Measurements from ENCODE around the gene MAGEF1.

Gene MAGEF1

GRCh38 chr3:184679056-184679816 lies 32.6 kb downstream of the MAGEF1 start:
- H3K36me3 Mint-ChIP-seq (ENCODE audit: low read depth), result no peaks in the 10 kb centered on the region
- no peak overlapping the region for H3K4me3 Mint-ChIP-seq
- no peak overlapping the region for H3K27ac Mint-ChIP-seq
- H3K9me3 Mint-ChIP-seq, result no peaks in the 10 kb centered on the region
- peaks cover 5% of the 10 kb centered on the region for H3K4me1 Mint-ChIP-seq (ENCODE audit: low read depth)
- peaks cover 9% of the 10 kb centered on the region for H3K27me3 Mint-ChIP-seq

GRCh38 chr3:184678317-184679055 lies 33.4 kb downstream of the MAGEF1 start:
- Mint-ChIP-seq H3K9me3 (no peaks in the 10 kb centered on the region), H3K4me3 (no peak overlapping the region), H3K27ac (no peak overlapping the region), H3K36me3 (ENCODE audit: low read depth) (no peaks in the 10 kb centered on the region), H3K27me3 (peaks cover 9% of the 10 kb centered on the region), H3K4me1 (ENCODE audit: low read depth) (peaks cover 5% of the 10 kb centered on the region)

- no peak overlapping the region for H3K27ac Mint-ChIP-seq
Observed at GRCh38 chr3:184677344-184678316, 34.2 kb downstream of the MAGEF1 start.

GRCh38 chr3:184676927-184677326 lies 34.9 kb downstream of the MAGEF1 start:
- no peaks in the 10 kb centered on the region for H3K9me3 Mint-ChIP-seq
- no peaks in the 10 kb centered on the region for H3K36me3 Mint-ChIP-seq (ENCODE audit: low read depth)
- peaks cover 9% of the 10 kb centered on the region for H3K27me3 Mint-ChIP-seq
- H3K27ac Mint-ChIP-seq, result no peak overlapping the region
- H3K4me3 Mint-ChIP-seq, result no peak overlapping the region
- H3K4me1 Mint-ChIP-seq (ENCODE audit: low read depth), result peaks cover 5% of the 10 kb centered on the region

More at GRCh38 chr3:184677344-184678316, 34.2 kb downstream of the MAGEF1 start:
- H3K4me1 Mint-ChIP-seq (ENCODE audit: low read depth), result peaks cover 5% of the 10 kb centered on the region
- no peak overlapping the region for H3K4me3 Mint-ChIP-seq
- peaks cover 9% of the 10 kb centered on the region for H3K27me3 Mint-ChIP-seq
- H3K9me3 Mint-ChIP-seq, result no peaks in the 10 kb centered on the region
- no peaks in the 10 kb centered on the region for H3K36me3 Mint-ChIP-seq (ENCODE audit: low read depth)

- Mint-ChIP-seq H3K9me3 (no peaks in the 10 kb centered on the region), H3K27me3 (peaks cover 9% of the 10 kb centered on the region), H3K27ac (no peak overlapping the region), H3K36me3 (ENCODE audit: low read depth) (no peaks in the 10 kb centered on the region), H3K4me3 (no peak overlapping the region), H3K4me1 (ENCODE audit: low read depth) (peaks cover 5% of the 10 kb centered on the region)
Observed at GRCh38 chr3:184674626-184675025, 37.2 kb downstream of the MAGEF1 start.

- peaks cover 5% of the 10 kb centered on the region for H3K4me1 Mint-ChIP-seq (ENCODE audit: low read depth)
- peaks cover 9% of the 10 kb centered on the region for H3K27me3 Mint-ChIP-seq
- H3K4me3 Mint-ChIP-seq, result no peak overlapping the region
- no peaks in the 10 kb centered on the region for H3K9me3 Mint-ChIP-seq
- H3K27ac Mint-ChIP-seq, result no peak overlapping the region
- H3K36me3 Mint-ChIP-seq (ENCODE audit: low read depth), result no peaks in the 10 kb centered on the region
Observed at GRCh38 chr3:184672977-184673870, 38.6 kb downstream of the MAGEF1 start.

- Mint-ChIP-seq H3K27me3 (peaks cover 9% of the 10 kb centered on the region), H3K27ac (no peak overlapping the region), H3K36me3 (ENCODE audit: low read depth) (no peaks in the 10 kb centered on the region), H3K4me3 (no peak overlapping the region), H3K9me3 (no peaks in the 10 kb centered on the region), H3K4me1 (ENCODE audit: low read depth) (peaks cover 5% of the 10 kb centered on the region)
Observed at GRCh38 chr3:184672335-184672734, 39.5 kb downstream of the MAGEF1 start.

- Mint-ChIP-seq H3K9me3 (no peaks in the 10 kb centered on the region), H3K27me3 (peaks cover 6% of the 10 kb centered on the region), H3K36me3 (ENCODE audit: low read depth) (no peaks in the 10 kb centered on the region), H3K4me1 (ENCODE audit: low read depth) (no peaks in the 10 kb centered on the region), H3K4me3 (no peak overlapping the region), H3K27ac (no peak overlapping the region)
Observed at GRCh38 chr3:184670091-184670602, 41.7 kb downstream of the MAGEF1 start.

GRCh38 chr3:184669578-184669977 lies 42.3 kb downstream of the MAGEF1 start:
- Mint-ChIP-seq H3K4me1 (ENCODE audit: low read depth) (no peaks in the 10 kb centered on the region), H3K36me3 (ENCODE audit: low read depth) (no peaks in the 10 kb centered on the region), H3K4me3 (no peak overlapping the region), H3K27me3 (peaks cover 6% of the 10 kb centered on the region), H3K27ac (no peak overlapping the region), H3K9me3 (no peaks in the 10 kb centered on the region)

- Mint-ChIP-seq H3K27me3 (peaks cover 6% of the 10 kb centered on the region), H3K27ac (no peak overlapping the region), H3K4me1 (ENCODE audit: low read depth) (no peaks in the 10 kb centered on the region), H3K9me3 (no peaks in the 10 kb centered on the region), H3K4me3 (no peak overlapping the region), H3K36me3 (ENCODE audit: low read depth) (no peaks in the 10 kb centered on the region)
Observed at GRCh38 chr3:184666442-184666841, 45.4 kb downstream of the MAGEF1 start.

GRCh38 chr3:184665101-184665500 lies 46.8 kb downstream of the MAGEF1 start:
- H3K36me3 Mint-ChIP-seq (ENCODE audit: low read depth), result no peaks in the 10 kb centered on the region
- H3K9me3 Mint-ChIP-seq, result no peaks in the 10 kb centered on the region
- H3K27ac Mint-ChIP-seq, result no peak overlapping the region
- H3K27me3 Mint-ChIP-seq, result peaks cover 6% of the 10 kb centered on the region
- no peaks in the 10 kb centered on the region for H3K4me1 Mint-ChIP-seq (ENCODE audit: low read depth)
- H3K4me3 Mint-ChIP-seq, result no peak overlapping the region

GRCh38 chr3:184663756-184664155 lies 48.1 kb downstream of the MAGEF1 start:
- Mint-ChIP-seq H3K4me1 (ENCODE audit: low read depth) (no peaks in the 10 kb centered on the region), H3K9me3 (no peaks in the 10 kb centered on the region), H3K36me3 (ENCODE audit: low read depth) (no peaks in the 10 kb centered on the region), H3K4me3 (no peak overlapping the region), H3K27ac (no peak overlapping the region), H3K27me3 (peaks cover 6% of the 10 kb centered on the region)

- Mint-ChIP-seq H3K27ac (no peak overlapping the region), H3K27me3 (peaks cover 6% of the 10 kb centered on the region), H3K36me3 (ENCODE audit: low read depth) (no peaks in the 10 kb centered on the region), H3K4me3 (no peak overlapping the region), H3K4me1 (ENCODE audit: low read depth) (no peaks in the 10 kb centered on the region), H3K9me3 (no peaks in the 10 kb centered on the region)
Observed at GRCh38 chr3:184663356-184663755, 48.5 kb downstream of the MAGEF1 start.

GRCh38 chr3:184662187-184662586 lies 49.7 kb downstream of the MAGEF1 start:
- Mint-ChIP-seq H3K27ac (no peak overlapping the region), H3K9me3 (no peaks in the 10 kb centered on the region), H3K4me1 (ENCODE audit: low read depth) (peaks cover 6% of the 10 kb centered on the region)

More at GRCh38 chr3:184662187-184662586, 49.7 kb downstream of the MAGEF1 start:
- H3K4me3 Mint-ChIP-seq, result no peak overlapping the region
- H3K27me3 Mint-ChIP-seq, result peaks cover 6% of the 10 kb centered on the region
- H3K36me3 Mint-ChIP-seq (ENCODE audit: low read depth), result no peaks in the 10 kb centered on the region
